Trophoblast cell (in vitro differentiated cells and primary cell): ENCODE data around the gene AADACL4.

ENCODE experiments used
- DNase-seq, 2 donors: peaks; one replicate each; pipeline ENCODE4 v3.0.0-alpha.2; 2016
- H2AFZ ChIP-seq: 2 replicates; pipeline ENCODE4 v1.6.1; 2013; ENCODE audit warnings: low read length, moderate library complexity, mild to moderate bottlenecking; ENCODE audit not compliant: insufficient read depth, poor library complexity
- H2AK5ac ChIP-seq: 2 replicates; pipeline ENCODE4 v1.6.1; 2013; ENCODE audit warnings: mild to moderate bottlenecking, low read length
- H2BK120ac ChIP-seq: 2 replicates; pipeline ENCODE4 v1.6.1; 2013; ENCODE audit warnings: low read length, mild to moderate bottlenecking, moderate library complexity; ENCODE audit not compliant: insufficient read depth, poor library complexity
- H2BK12ac ChIP-seq: 2 replicates; pipeline ENCODE4 v1.6.1; 2013; ENCODE audit warnings: mild to moderate bottlenecking, low read length, moderate library complexity
- H2BK5ac ChIP-seq: 2 replicates; pipeline ENCODE4 v1.6.1; 2013; ENCODE audit warnings: low read length, low read depth, moderate library complexity, mild to moderate bottlenecking; ENCODE audit not compliant: poor library complexity
- H3K14ac ChIP-seq: 2 replicates; pipeline ENCODE4 v1.6.1; 2013; ENCODE audit warnings: mild to moderate bottlenecking, low read length
- H3K18ac ChIP-seq: 2 replicates; pipeline ENCODE4 v1.6.1; 2013; ENCODE audit warnings: mild to moderate bottlenecking, low read length
- H3K23ac ChIP-seq: 2 replicates; pipeline ENCODE4 v1.6.1; 2013; ENCODE audit warnings: low read length
- H3K27ac ChIP-seq: 2 replicates; pipeline ENCODE4 v1.5.1; 2013; ENCODE audit warnings: low read depth, mild to moderate bottlenecking, inconsistent platforms, low read length, moderate library complexity
- H3K27me3 ChIP-seq: 2 replicates; pipeline ENCODE4 v1.6.1; 2013; ENCODE audit warnings: inconsistent platforms, mild to moderate bottlenecking, low read length, moderate library complexity; ENCODE audit not compliant: insufficient read depth
- H3K36me3 ChIP-seq, 2 experiments: 1 replicate in 1 of 2; 2 replicates in 1 of 2; pipeline ENCODE4 v1.6.1; 2013; ENCODE audit warnings: low read length in 2 of 2, mild to moderate bottlenecking in 2 of 2, moderate library complexity in 1 of 2; ENCODE audit not compliant: insufficient read depth in 2 of 2, control insufficient read depth in 1 of 2
- H3K4ac ChIP-seq: 2 replicates; pipeline ENCODE4 v1.6.1; 2013; ENCODE audit warnings: low read depth, mild to moderate bottlenecking, low read length, moderate library complexity
- H3K4me1 ChIP-seq, 2 experiments: 1 replicate in 1 of 2; 2 replicates in 1 of 2; pipeline ENCODE4 v1.6.1; 2013; ENCODE audit warnings: low read length in 2 of 2, mild to moderate bottlenecking in 2 of 2, moderate library complexity in 1 of 2; ENCODE audit not compliant: insufficient read depth in 2 of 2, control insufficient read depth in 1 of 2
- H3K4me2 ChIP-seq: 2 replicates; pipeline ENCODE4 v1.6.1; 2013; ENCODE audit warnings: inconsistent platforms, mild to moderate bottlenecking, low read length, moderate library complexity
- H3K4me3 ChIP-seq: 2 replicates; pipeline ENCODE4 v1.5.1; 2013; ENCODE audit warnings: mild to moderate bottlenecking, low read depth, low read length, inconsistent platforms
- H3K79me1 ChIP-seq: one replicate; pipeline ENCODE4 v1.6.1; 2013; ENCODE audit warnings: low read length
- H3K79me2 ChIP-seq: 2 replicates; pipeline ENCODE4 v1.6.1; 2013; ENCODE audit warnings: low read length, mild to moderate bottlenecking; ENCODE audit not compliant: control insufficient read depth, insufficient read depth, poor library complexity
- H3K9ac ChIP-seq: 2 replicates; pipeline ENCODE4 v1.6.1; 2013; ENCODE audit warnings: mild to moderate bottlenecking, low read length
- H3K9me3 ChIP-seq: 2 replicates; pipeline ENCODE4 v1.6.1; 2013; ENCODE audit warnings: low read depth, mild to moderate bottlenecking, control low read depth, inconsistent platforms, low read length; ENCODE audit not compliant: insufficient read depth
- H4K12ac ChIP-seq: 2 replicates; pipeline ENCODE4 v1.6.1; 2013; ENCODE audit warnings: low read depth, mild to moderate bottlenecking, low read length, moderate library complexity
- H4K8ac ChIP-seq: 2 replicates; pipeline ENCODE4 v1.6.1; 2013; ENCODE audit warnings: low read depth, mild to moderate bottlenecking, low read length, moderate library complexity
- H4K91ac ChIP-seq: one replicate; pipeline ENCODE4 v1.6.1; 2013; ENCODE audit warnings: low read depth, mild to moderate bottlenecking, low read length, moderate library complexity
- WGBS: extraction: QIAGEN DNeasy Blood & Tissue Kit; methylation state at CpG from one replicate; pipeline ENCODE4 v1.1.7; 2013; ENCODE audit warnings: missing lambda C conversion rate; ENCODE audit not compliant: insufficient read length, insufficient coverage; ENCODE audit errors: extremely low coverage; 5-methylcytosine and 5-hydroxymethylcytosine counted together

Gene AADACL4

GRCh38 chr1:12621346-12622335, 22.2 kb upstream of the AADACL4 start:
- no peak overlapping the region for H4K12ac ChIP-seq

DNA sequence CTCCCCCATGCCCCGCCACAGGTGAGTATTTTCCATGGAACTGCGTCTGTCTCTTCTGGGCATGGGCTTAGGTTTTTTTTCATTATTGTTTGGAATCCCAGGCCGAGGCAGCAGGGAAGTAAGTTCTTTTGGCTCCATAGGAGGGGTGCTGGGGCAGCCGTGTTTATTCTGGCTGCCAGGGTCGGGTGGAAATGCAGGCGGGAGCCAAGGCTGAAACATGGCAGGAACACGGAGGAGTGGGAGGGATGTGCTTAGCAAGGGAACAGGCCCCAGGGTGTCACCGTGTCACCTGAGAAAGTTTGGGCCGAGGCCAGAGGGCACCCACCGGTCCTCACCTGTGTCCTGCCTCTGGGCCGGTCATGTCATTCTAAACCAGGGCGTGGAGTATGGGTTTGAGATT, 21.4 kb upstream of the AADACL4 start:
- Histone ChIP-seq H4K8ac (no peak overlapping the region), H3K27me3 (no peaks in the 10 kb centered on the region), H3K4me3 (no peak overlapping the region), H3K4me1 (peaks cover 6 to 7% of the 10 kb centered on the region in 2 experiments), H3K23ac (no peak overlapping the region), H3K9me3 (no peaks in the 10 kb centered on the region), H3K79me1 (peaks cover 16% of the 10 kb centered on the region), H4K91ac (no peak overlapping the region), H3K36me3 (no peaks in the 10 kb centered on the region), H3K4me2 (no peak overlapping the region), H3K79me2 (peaks cover 6% of the 10 kb centered on the region), H3K27ac (no peak overlapping the region), H3K4ac (no peak overlapping the region), H3K18ac (no peak overlapping the region), H2BK12ac (no peak overlapping the region), H2AFZ (no peak overlapping the region), H2BK120ac (no peak overlapping the region), H2AK5ac (no peak overlapping the region), H2BK5ac (no peak overlapping the region), H4K12ac (no peak overlapping the region), H3K14ac (peak overlapping the region; percentile 25), H3K9ac (no peak overlapping the region)
- WGBS: no CpG with 5 or more reads among the region's 12 CpGs
- no peak for DNase-seq

More at GRCh38 chr1:12621346-12622335, 22.2 kb upstream of the AADACL4 start:
- H2AK5ac ChIP-seq: no peak overlapping the region
- no peak overlapping the region for H2BK12ac ChIP-seq
- H3K4me3 ChIP-seq: no peak overlapping the region
- WGBS: no CpG with 5 or more reads among the region's 15 CpGs
- no peak overlapping the region for H2AFZ ChIP-seq
- no peak overlapping the region for H2BK120ac ChIP-seq
- peaks cover 9% of the 10 kb centered on the region for H3K79me2 ChIP-seq
- H3K9ac ChIP-seq: no peak overlapping the region
- no peaks in the 10 kb centered on the region for H3K36me3 ChIP-seq
- no peak for DNase-seq
- no peaks in the 10 kb centered on the region for H3K27me3 ChIP-seq
- H3K14ac ChIP-seq: no peak overlapping the region
- no peak overlapping the region for H3K4ac ChIP-seq
- no peak overlapping the region for H3K23ac ChIP-seq
- H3K9me3 ChIP-seq: no peaks in the 10 kb centered on the region
- H3K79me1 ChIP-seq: peaks cover 23% of the 10 kb centered on the region
- H4K91ac ChIP-seq: no peak overlapping the region
- no peak overlapping the region for H4K8ac ChIP-seq
- H3K4me2 ChIP-seq: no peak overlapping the region
- no peak overlapping the region for H3K18ac ChIP-seq
- no peak overlapping the region for H2BK5ac ChIP-seq
- no peak overlapping the region for H3K27ac ChIP-seq
- peaks cover 10 to 11% of the 10 kb centered on the region in 2 experiments for H3K4me1 ChIP-seq

- H3K4me1 ChIP-seq: no peaks in the 10 kb centered on the region
- H3K79me2 ChIP-seq: peaks cover 2% of the 10 kb centered on the region
- H3K14ac ChIP-seq: no peak overlapping the region
- H3K4me2 ChIP-seq: no peak overlapping the region
- no peak overlapping the region for H2AK5ac ChIP-seq
- H3K79me1 ChIP-seq: no peaks in the 10 kb centered on the region
- H3K4me3 ChIP-seq: no peak overlapping the region
- H2BK12ac ChIP-seq: no peak overlapping the region
- H4K8ac ChIP-seq: no peak overlapping the region
- H4K12ac ChIP-seq: no peak overlapping the region
- H3K18ac ChIP-seq: no peak overlapping the region
- DNase-seq: no peak
- no peak overlapping the region for H3K9ac ChIP-seq
- no peak overlapping the region for H2BK5ac ChIP-seq
- H2BK120ac ChIP-seq: no peak overlapping the region
- no peak overlapping the region for H3K4ac ChIP-seq
- H2AFZ ChIP-seq: no peak overlapping the region
- H3K23ac ChIP-seq: no peak overlapping the region
- no peaks in the 10 kb centered on the region for H3K36me3 ChIP-seq
- H3K27me3 ChIP-seq: no peaks in the 10 kb centered on the region
- H3K27ac ChIP-seq: no peak overlapping the region
- no CpG with 5 or more reads among the region's 6 CpGs for WGBS
- H3K9me3 ChIP-seq: peaks cover 2% of the 10 kb centered on the region
- H4K91ac ChIP-seq: no peak overlapping the region
These were observed 18.6 kb upstream of the AADACL4 start for GRCh38 chr1:12625276-12625675.

DNA sequence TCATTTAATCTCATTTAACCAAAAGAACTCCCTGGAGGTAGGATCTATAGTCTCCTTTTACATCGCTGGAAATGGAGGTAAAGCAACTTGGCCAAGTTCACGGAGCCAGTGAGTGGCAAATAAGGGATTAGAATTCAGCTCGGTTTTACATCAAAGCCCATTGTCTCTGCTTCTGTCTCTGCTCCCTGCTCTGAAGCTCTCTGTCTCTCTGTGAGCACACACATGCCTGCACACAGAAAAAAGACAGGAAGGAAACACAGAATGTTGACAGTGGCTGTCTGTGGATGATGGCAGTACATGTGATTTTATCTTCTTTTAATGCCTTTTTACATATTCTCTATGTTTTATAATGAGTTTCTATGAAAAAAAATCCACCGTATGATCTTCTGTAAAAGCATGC, 17.0 kb upstream of the AADACL4 start:
- H3K27me3 ChIP-seq: no peaks in the 10 kb centered on the region
- H2BK5ac ChIP-seq: no peak overlapping the region
- H4K12ac ChIP-seq: no peak overlapping the region
- H2AK5ac ChIP-seq: no peak overlapping the region
- peaks cover 2% of the 10 kb centered on the region for H3K79me2 ChIP-seq
- no peak overlapping the region for H4K91ac ChIP-seq
- no CpG with 5 or more reads among the region's 4 CpGs for WGBS
- no peak overlapping the region for H3K4me2 ChIP-seq
- no peaks in the 10 kb centered on the region for H3K79me1 ChIP-seq
- DNase-seq: no peak
- no peak overlapping the region for H3K27ac ChIP-seq
- H3K9ac ChIP-seq: no peak overlapping the region
- H3K14ac ChIP-seq: no peak overlapping the region
- H2AFZ ChIP-seq: no peak overlapping the region
- no peaks in the 10 kb centered on the region for H3K4me1 ChIP-seq
- no peak overlapping the region for H3K18ac ChIP-seq
- no peak overlapping the region for H2BK12ac ChIP-seq
- peaks cover 8% of the 10 kb centered on the region for H3K9me3 ChIP-seq
- H4K8ac ChIP-seq: no peak overlapping the region
- H3K4me3 ChIP-seq: no peak overlapping the region
- no peak overlapping the region for H3K23ac ChIP-seq
- no peak overlapping the region for H2BK120ac ChIP-seq
- H3K4ac ChIP-seq: no peak overlapping the region
- H3K36me3 ChIP-seq: no peaks in the 10 kb centered on the region
